HepG2 (cell line): Measurements from ENCODE around the gene SNAI1. TPM values are rescaled to one million over a fixed set of nuclear protein-coding genes. Genes with fewer than 3 reads are reported as not detected.
A peak's percentile ranks its signal among the peaks of the same experiment; 100 is the strongest.

Experiments used
- HNF1B ChIP-seq: sonication (generic); formaldehyde crosslinking; IDR thresholded peaks from 2 replicates; pipeline ENCODE4 v1.5.1; 2020; ENCODE audit warnings: mild to moderate bottlenecking, moderate library complexity, missing genetic modification reagents
- JUNB ChIP-seq: sonication (generic); formaldehyde crosslinking; IDR thresholded peaks from 2 replicates; pipeline ENCODE4 v1.8.0; 2022; ENCODE audit warnings: missing genetic modification reagents, mild to moderate bottlenecking, borderline replicate concordance
- NFAT5 ChIP-seq: sonication (generic); formaldehyde crosslinking; IDR thresholded peaks from 2 replicates; pipeline ENCODE4 v1.4.0; 2020; ENCODE audit warnings: missing genetic modification reagents
- SOX6 ChIP-seq, 2 experiments: fragments of 450-650 bp in 1 of 2; sonication (generic) in 1 of 2; formaldehyde crosslinking in 1 of 2; IDR thresholded peaks; 2 replicates each; pipeline versions ENCODE4 v1.4.0 to v1.6.1; 2017 to 2020; ENCODE audit warnings: antibody characterized with exemption in 1 of 2, mild to moderate bottlenecking in 1 of 2, missing genetic modification reagents in 1 of 2
- ZFP90 ChIP-seq: sonication (generic); formaldehyde crosslinking; IDR thresholded peaks from 2 replicates; pipeline ENCODE4 v1.8.0; 2022; ENCODE audit warnings: missing genetic modification reagents, mild to moderate bottlenecking, inconsistent platforms, borderline replicate concordance
- ZNF362 ChIP-seq: sonication (generic); formaldehyde crosslinking; IDR thresholded peaks from 2 replicates; pipeline ENCODE4 v1.4.0; 2020; ENCODE audit warnings: missing genetic modification reagents, mild to moderate bottlenecking, borderline replicate concordance
- ZNF841 ChIP-seq: sonication (generic); formaldehyde crosslinking; IDR thresholded peaks from 2 replicates; pipeline ENCODE4 v1.8.1; 2023; ENCODE audit warnings: missing genetic modification reagents, borderline replicate concordance
- polyA plus RNA-seq, 8 experiments: library from polyadenylated mRNA; depleted of rRNA in 3 of 8; stranded (reverse) in 7 of 8; unstranded in 1 of 8; fragments of >200 nt; fragmentation: Illumina TruSeq in 4 of 8; extraction: Trizol in 4 of 8; gene quantifications; 2 replicates each; pipeline versions ENCODE4 v1.2.1 to v1.2.3, GENCODE V29; 2011 to 2016; ENCODE audit warnings: low read depth in 4 of 8, missing spikeins in 1 of 8, mixed read lengths in 1 of 8; ENCODE audit not compliant: insufficient read depth in 1 of 8
- total RNA-seq, 5 experiments: library from RNA; depleted of rRNA; stranded (reverse); fragments of >200 nt; fragmentation: Illumina TruSeq; extraction: Trizol; gene quantifications; 2 replicates each; pipeline ENCODE4 v1.2.3, GENCODE V29; 2016; ENCODE audit warnings: low read depth in 1 of 5
- TF ChIP-seq, protein P1 (sequence below): IDR thresholded peaks from 2 replicates; pipeline ENCODE4 v1.6.1; 2016; ENCODE audit warnings: mild to moderate bottlenecking
- TF ChIP-seq, protein P2 (sequence below): sonication (generic); formaldehyde crosslinking; IDR thresholded peaks from 2 replicates; pipeline ENCODE4 v1.5.0; 2020; ENCODE audit warnings: mild to moderate bottlenecking, missing genetic modification reagents, borderline replicate concordance
- TF ChIP-seq, protein P3 (sequence below): sonication (generic); formaldehyde crosslinking; IDR thresholded peaks from 2 replicates; pipeline ENCODE4 v1.9.0; 2021; ENCODE audit warnings: missing genetic modification reagents, mild to moderate bottlenecking, borderline replicate concordance

SNAI1 gene
- total and polyA plus RNA-seq, 2 of the 13 experiments (the other 11 are each of a cell fraction or from before 2014, with no cell fraction given): 1.3 to 1.4 TPM

- TF ChIP-seq ZFP90 (CRISPR knock-in tag) (peak; percentile 75; the same call in 1 of the 2 replicates), SOX6 (IDR thresholded peaks at IDR 0.05) (no peak), SOX6 (CRISPR knock-in tag; IDR thresholded peaks at IDR 0.05) (peak; percentile 40; the same call in 1 of the 2 replicates), NFAT5 (peak; percentile 74; the same call in 1 of the 2 replicates), ZNF841 (CRISPR knock-in tag) (peak; percentile 62; the same call in 1 of the 2 replicates), ZNF362 (CRISPR knock-in tag) (no peak; the same call in 1 of the 2 replicates), JUNB (CRISPR knock-in tag) (peak; percentile 68; the same call in 1 of the 2 replicates), HNF1B (peak; percentile 44; the same call in 1 of the 2 replicates)
- TF ChIP-seq, protein P1, sequence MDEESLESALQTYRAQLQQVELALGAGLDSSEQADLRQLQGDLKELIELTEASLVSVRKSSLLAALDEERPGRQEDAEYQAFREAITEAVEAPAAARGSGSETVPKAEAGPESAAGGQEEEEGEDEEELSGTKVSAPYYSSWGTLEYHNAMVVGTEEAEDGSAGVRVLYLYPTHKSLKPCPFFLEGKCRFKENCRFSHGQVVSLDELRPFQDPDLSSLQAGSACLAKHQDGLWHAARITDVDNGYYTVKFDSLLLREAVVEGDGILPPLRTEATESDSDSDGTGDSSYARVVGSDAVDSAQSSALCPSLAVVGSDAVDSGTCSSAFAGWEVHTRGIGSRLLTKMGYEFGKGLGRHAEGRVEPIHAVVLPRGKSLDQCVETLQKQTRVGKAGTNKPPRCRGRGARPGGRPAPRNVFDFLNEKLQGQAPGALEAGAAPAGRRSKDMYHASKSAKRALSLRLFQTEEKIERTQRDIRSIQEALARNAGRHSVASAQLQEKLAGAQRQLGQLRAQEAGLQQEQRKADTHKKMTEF (CRISPR knock-in tag): peak; percentile 90
- TF ChIP-seq, protein P2, sequence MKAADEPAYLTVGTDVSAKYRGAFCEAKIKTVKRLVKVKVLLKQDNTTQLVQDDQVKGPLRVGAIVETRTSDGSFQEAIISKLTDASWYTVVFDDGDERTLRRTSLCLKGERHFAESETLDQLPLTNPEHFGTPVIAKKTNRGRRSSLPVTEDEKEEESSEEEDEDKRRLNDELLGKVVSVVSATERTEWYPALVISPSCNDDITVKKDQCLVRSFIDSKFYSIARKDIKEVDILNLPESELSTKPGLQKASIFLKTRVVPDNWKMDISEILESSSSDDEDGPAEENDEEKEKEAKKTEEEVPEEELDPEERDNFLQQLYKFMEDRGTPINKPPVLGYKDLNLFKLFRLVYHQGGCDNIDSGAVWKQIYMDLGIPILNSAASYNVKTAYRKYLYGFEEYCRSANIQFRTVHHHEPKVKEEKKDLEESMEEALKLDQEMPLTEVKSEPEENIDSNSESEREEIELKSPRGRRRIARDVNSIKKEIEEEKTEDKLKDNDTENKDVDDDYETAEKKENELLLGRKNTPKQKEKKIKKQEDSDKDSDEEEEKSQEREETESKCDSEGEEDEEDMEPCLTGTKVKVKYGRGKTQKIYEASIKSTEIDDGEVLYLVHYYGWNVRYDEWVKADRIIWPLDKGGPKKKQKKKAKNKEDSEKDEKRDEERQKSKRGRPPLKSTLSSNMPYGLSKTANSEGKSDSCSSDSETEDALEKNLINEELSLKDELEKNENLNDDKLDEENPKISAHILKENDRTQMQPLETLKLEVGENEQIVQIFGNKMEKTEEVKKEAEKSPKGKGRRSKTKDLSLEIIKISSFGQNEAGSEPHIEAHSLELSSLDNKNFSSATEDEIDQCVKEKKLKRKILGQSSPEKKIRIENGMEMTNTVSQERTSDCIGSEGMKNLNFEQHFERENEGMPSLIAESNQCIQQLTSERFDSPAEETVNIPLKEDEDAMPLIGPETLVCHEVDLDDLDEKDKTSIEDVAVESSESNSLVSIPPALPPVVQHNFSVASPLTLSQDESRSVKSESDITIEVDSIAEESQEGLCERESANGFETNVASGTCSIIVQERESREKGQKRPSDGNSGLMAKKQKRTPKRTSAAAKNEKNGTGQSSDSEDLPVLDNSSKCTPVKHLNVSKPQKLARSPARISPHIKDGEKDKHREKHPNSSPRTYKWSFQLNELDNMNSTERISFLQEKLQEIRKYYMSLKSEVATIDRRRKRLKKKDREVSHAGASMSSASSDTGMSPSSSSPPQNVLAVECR (CRISPR knock-in tag): peak; percentile 93
- TF ChIP-seq, protein P3, sequence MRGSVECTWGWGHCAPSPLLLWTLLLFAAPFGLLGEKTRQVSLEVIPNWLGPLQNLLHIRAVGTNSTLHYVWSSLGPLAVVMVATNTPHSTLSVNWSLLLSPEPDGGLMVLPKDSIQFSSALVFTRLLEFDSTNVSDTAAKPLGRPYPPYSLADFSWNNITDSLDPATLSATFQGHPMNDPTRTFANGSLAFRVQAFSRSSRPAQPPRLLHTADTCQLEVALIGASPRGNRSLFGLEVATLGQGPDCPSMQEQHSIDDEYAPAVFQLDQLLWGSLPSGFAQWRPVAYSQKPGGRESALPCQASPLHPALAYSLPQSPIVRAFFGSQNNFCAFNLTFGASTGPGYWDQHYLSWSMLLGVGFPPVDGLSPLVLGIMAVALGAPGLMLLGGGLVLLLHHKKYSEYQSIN (CRISPR knock-in tag): no peak
Observed at GRCh38 chr20:49936153-49937026, 46.4 kb upstream of the SNAI1 start, which contains the start of gene RNF114 (continued).
